A549 (cell line): Measurements from ENCODE around the gene RABEPK.
"Not testable (repeated sequence)": the region's sequence is repeated elsewhere in the genome, so short reads cannot be mapped to it uniquely, and the experiment has no call there.

Experiments used
- FOSL2 ChIP-seq, 2 experiments: fragments of 450-650 bp in 1 of 2; fragments of >200 bp in 1 of 2; sonication (Bioruptor Twin) in 1 of 2; formaldehyde crosslinking; IDR thresholded peaks; 2 replicates each; pipeline versions ENCODE4 v1.5.0 to v1.6.1; 2016 to 2020; ENCODE audit warnings: mild to moderate bottlenecking in 1 of 2, moderate library complexity in 1 of 2
- KDM1A ChIP-seq: fragments of 200-600 bp; sonication (generic); IDR thresholded peaks from 2 replicates; pipeline ENCODE4 v1.6.1; 2016; ENCODE audit warnings: low read depth, mild to moderate bottlenecking
- POLR2A ChIP-seq: IDR thresholded peaks from 2 replicates; pipeline ENCODE4 v1.6.1; 2012; ENCODE audit warnings: mild to moderate bottlenecking, low read length
- RCOR1 ChIP-seq: fragments of 150-350 bp; IDR thresholded peaks from 2 replicates; pipeline ENCODE4 v1.6.1; 2014; ENCODE audit warnings: antibody characterized with exemption, low read length, low read depth
- SMC3 ChIP-seq: fragments of >200 bp; sonication (Bioruptor Twin); formaldehyde crosslinking; IDR thresholded peaks from 3 replicates; pipeline ENCODE4 v1.6.1; 2018; ENCODE audit warnings: inconsistent platforms
- TFCP2L1 ChIP-seq: fragments of 250-450 bp; sonication (Bioruptor Pico); IDR thresholded peaks from 2 replicates; pipeline ENCODE4 v1.5.0; 2021; ENCODE audit warnings: mild to moderate bottlenecking
- ZFP36 ChIP-seq: fragments of 450-650 bp; IDR thresholded peaks from 2 replicates; pipeline ENCODE4 v1.6.1; 2014; ENCODE audit warnings: borderline replicate concordance; ENCODE audit not compliant: partially characterized antibody
- ZNF302 ChIP-seq: fragments of 250-450 bp; sonication (Bioruptor Pico); IDR thresholded peaks from 2 replicates; pipeline ENCODE4 v1.9.0; 2021; ENCODE audit warnings: inconsistent platforms, mild to moderate bottlenecking, moderate library complexity
- TF ChIP-seq, protein P1 (sequence below): fragments of >200 bp; sonication (Bioruptor Twin); formaldehyde crosslinking; IDR thresholded peaks from 3 replicates; pipeline ENCODE4 v1.5.1; 2016

DNA sequence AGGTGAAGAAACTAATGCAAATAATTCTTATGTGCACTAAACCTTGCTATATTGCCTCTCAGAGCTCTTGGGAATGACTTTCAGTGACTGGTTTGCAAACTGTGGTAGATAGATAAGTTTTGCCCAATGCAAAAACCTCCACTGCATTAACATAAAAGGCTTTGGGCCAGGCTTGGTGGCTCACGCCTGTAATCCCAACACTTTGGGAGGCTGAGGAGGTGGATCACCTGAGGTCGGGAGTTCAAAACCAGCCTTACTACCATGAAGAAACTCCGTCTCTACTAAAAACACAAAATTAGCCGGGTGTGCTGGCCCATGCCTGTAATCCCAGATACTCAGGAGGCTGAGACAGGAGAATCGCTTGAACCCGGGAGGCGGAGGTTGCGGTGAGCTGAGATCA, 33.8 kb downstream of the RABEPK start:
- TF ChIP-seq, protein P1, sequence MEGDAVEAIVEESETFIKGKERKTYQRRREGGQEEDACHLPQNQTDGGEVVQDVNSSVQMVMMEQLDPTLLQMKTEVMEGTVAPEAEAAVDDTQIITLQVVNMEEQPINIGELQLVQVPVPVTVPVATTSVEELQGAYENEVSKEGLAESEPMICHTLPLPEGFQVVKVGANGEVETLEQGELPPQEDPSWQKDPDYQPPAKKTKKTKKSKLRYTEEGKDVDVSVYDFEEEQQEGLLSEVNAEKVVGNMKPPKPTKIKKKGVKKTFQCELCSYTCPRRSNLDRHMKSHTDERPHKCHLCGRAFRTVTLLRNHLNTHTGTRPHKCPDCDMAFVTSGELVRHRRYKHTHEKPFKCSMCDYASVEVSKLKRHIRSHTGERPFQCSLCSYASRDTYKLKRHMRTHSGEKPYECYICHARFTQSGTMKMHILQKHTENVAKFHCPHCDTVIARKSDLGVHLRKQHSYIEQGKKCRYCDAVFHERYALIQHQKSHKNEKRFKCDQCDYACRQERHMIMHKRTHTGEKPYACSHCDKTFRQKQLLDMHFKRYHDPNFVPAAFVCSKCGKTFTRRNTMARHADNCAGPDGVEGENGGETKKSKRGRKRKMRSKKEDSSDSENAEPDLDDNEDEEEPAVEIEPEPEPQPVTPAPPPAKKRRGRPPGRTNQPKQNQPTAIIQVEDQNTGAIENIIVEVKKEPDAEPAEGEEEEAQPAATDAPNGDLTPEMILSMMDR = not testable (repeated sequence)
- TF ChIP-seq SMC3; POLR2A; KDM1A; RCOR1; TFCP2L1 (CRISPR knock-in tag); FOSL2 (IDR thresholded peaks at IDR 0.05); FOSL2 (CRISPR knock-in tag; IDR thresholded peaks at IDR 0.05); ZNF302 (CRISPR knock-in tag); ZFP36: not testable (repeated sequence)
